Cardiac fibroblast (primary cell): ENCODE data around the gene NR2F2.

Experiments used
- DNase-seq, 2 donors: peaks; one replicate each; pipeline versions ENCODE4 v3.0.0 to v3.0.0-alpha.2; 2010; ENCODE audit warnings: low read depth in 2 of 2
- H3K4me3 ChIP-seq, 2 donors: replicated peaks in 1 of 2; 1 replicate in 1 of 2; 2 replicates in 1 of 2; pipeline ENCODE4 v1.5.1; 2011; ENCODE audit warnings: low read depth in 2 of 2, low read length in 2 of 2, mild to moderate bottlenecking in 2 of 2, moderate library complexity in 1 of 2
- CTCF ChIP-seq: IDR thresholded peaks from one replicate; pipeline ENCODE4 v1.5.1; 2011; ENCODE audit warnings: low read depth, mild to moderate bottlenecking, low read length, inconsistent platforms

Gene NR2F2

GRCh38 chr15:96338766-96339618, 8.5 kb downstream of the NR2F2 start:
- peak overlapping the region; percentile 83 to 92 for H3K4me3 ChIP-seq
- no peak for TF ChIP-seq CTCF
- DNase-seq, result peak; percentile 50 to 58

- DNase-seq, result peak; percentile 35 to 53
- peak overlapping the region; percentile 83 to 92 for H3K4me3 ChIP-seq
- no peak for TF ChIP-seq CTCF
These were observed 9.3 kb downstream of the NR2F2 start for GRCh38 chr15:96339619-96340347.

GRCh38 chr15:96340348-96340597, 9.8 kb downstream of the NR2F2 start:
- no peak for TF ChIP-seq CTCF
- H3K4me3 ChIP-seq, result peak overlapping the region; percentile 83 to 92
- no peak for DNase-seq

- no peak for TF ChIP-seq CTCF
- peak overlapping the region; percentile 83 to 92 for H3K4me3 ChIP-seq
- DNase-seq, result peak; percentile 71 to 73
These were observed 10.4 kb downstream of the NR2F2 start for GRCh38 chr15:96340598-96341512.

- peak overlapping the region; percentile 83 to 92 for H3K4me3 ChIP-seq
- DNase-seq, result peak; percentile 44 to 48
- TF ChIP-seq CTCF, result no peak
These were observed 11.3 kb downstream of the NR2F2 start for GRCh38 chr15:96341513-96342405.
